ENCODE measurements around the gene KRT34. TPM values are rescaled to one million over a fixed set of nuclear protein-coding genes. Genes with fewer than 3 reads are reported as not detected.

Gene KRT34
- total RNA-seq, 1 experiment from 2014 or later = 5.1 TPM

GRCh38 chr17:41419716-41420115, 37.6 kb upstream of the KRT34 start:
- DNase-seq = no peak
- no peaks in the 10 kb centered on the region for H3F3A ChIP-seq (ENCODE audit: low read length, unreplicated experiment)
- no peak overlapping the region for H2AFZ ChIP-seq (ENCODE audit: low read length)
- no peaks in the 10 kb centered on the region for H3K9me2 ChIP-seq (replicated peaks; ENCODE audit: low read length)
- no peaks in the 10 kb centered on the region for H4K20me1 ChIP-seq (ENCODE audit: low read length)
- ChIA-PET POLR2A (ENCODE audit: unreplicated experiment) (no interaction called here), CTCF (no interaction called here)
- H3K4me1 ChIP-seq (ENCODE audit: insufficient read depth, low read length) = peaks cover 50% of the 10 kb centered on the region
- H3K4me2 ChIP-seq (ENCODE audit: low read length) = no peak overlapping the region
- no peaks in the 10 kb centered on the region for H3K9me3 ChIP-seq (ENCODE audit: low read length)
- H3K27me3 ChIP-seq (ENCODE audit: low read length) = no peaks in the 10 kb centered on the region
- no TSS peak for BruUV-seq (replicated peaks)
- TF ChIP-seq EZH2phosphoT487 (IDR thresholded peaks at IDR 0.05; ENCODE audit: borderline replicate concordance, low read length) = no peak
- TF ChIP-seq CTCF (conservative IDR thresholded peaks at IDR 0.05; ENCODE audit: low read depth, low read length) = no peak
- no peak for TF ChIP-seq EZH2 (IDR thresholded peaks at IDR 0.05; ENCODE audit: low read length, unreplicated experiment)
- H3K36me3 ChIP-seq (ENCODE audit: low read depth, low read length) = no peaks in the 10 kb centered on the region
- H3K79me2 ChIP-seq (ENCODE audit: low read length) = no peaks in the 10 kb centered on the region
- no peak overlapping the region for H3K4me3 ChIP-seq (ENCODE audit: low read length)
- no peak overlapping the region for H3K27ac ChIP-seq (ENCODE audit: low read length)
- intact Hi-C loops (cut with micrococcal nuclease) = no loop called here
- no peak overlapping the region for H3K9ac ChIP-seq (ENCODE audit: low read length)
- ATAC-seq = no peak

- H3F3A ChIP-seq (ENCODE audit: low read length, unreplicated experiment) = no peaks in the 10 kb centered on the region
- no peaks in the 10 kb centered on the region for H3K27me3 ChIP-seq (ENCODE audit: low read length)
- POLR2A ChIA-PET (ENCODE audit: unreplicated experiment) = interaction anchor here (0.6 kb wide), 1 partner anchor 123 kb away, joined by 5 read pairs; no protein-coding TSS in a partner anchor
- ATAC-seq (peak; percentile 33), DNase-seq (peak; percentile 52)
- intact Hi-C loops (cut with micrococcal nuclease) = no loop called here
- no peaks in the 10 kb centered on the region for H3K79me2 ChIP-seq (ENCODE audit: low read length)
- CTCF ChIA-PET = interaction anchor here (0.6 to 1.4 kb wide), 5 partner anchors 14 to 130 kb away, joined by 3 to 6 read pairs (median 4); no protein-coding TSS in a partner anchor
- no peak overlapping the region for H2AFZ ChIP-seq (ENCODE audit: low read length)
- no TSS peak for BruUV-seq (replicated peaks)
- peak overlapping the region; percentile 93 for H3K27ac ChIP-seq (ENCODE audit: low read length)
- peak overlapping the region; percentile 18; the same call in 1 of the 2 replicates for H3K4me3 ChIP-seq (ENCODE audit: low read length)
- H4K20me1 ChIP-seq (ENCODE audit: low read length) = no peaks in the 10 kb centered on the region
- H3K9me2 ChIP-seq (replicated peaks; ENCODE audit: low read length) = no peaks in the 10 kb centered on the region
- TF ChIP-seq EZH2phosphoT487 (IDR thresholded peaks at IDR 0.05; ENCODE audit: borderline replicate concordance, low read length) (no peak), EZH2 (IDR thresholded peaks at IDR 0.05; ENCODE audit: low read length, unreplicated experiment) (no peak), CTCF (conservative IDR thresholded peaks at IDR 0.05; ENCODE audit: low read depth, low read length) (no peak)
- peaks cover 54% of the 10 kb centered on the region for H3K4me1 ChIP-seq (ENCODE audit: insufficient read depth, low read length)
- H3K9me3 ChIP-seq (ENCODE audit: low read length) = no peaks in the 10 kb centered on the region
- peak overlapping the region; percentile 56 for H3K9ac ChIP-seq (ENCODE audit: low read length)
- H3K36me3 ChIP-seq (ENCODE audit: low read depth, low read length) = no peaks in the 10 kb centered on the region
- H3K4me2 ChIP-seq (ENCODE audit: low read length) = peak overlapping the region; percentile 67
Observed at GRCh38 chr17:41418116-41418860, 36.2 kb upstream of the KRT34 start.

GRCh38 chr17:41417576-41418015, 35.5 kb upstream of the KRT34 start:
- ATAC-seq = peak; percentile 66
- no peaks in the 10 kb centered on the region for H3F3A ChIP-seq (ENCODE audit: low read length, unreplicated experiment)
- BruUV-seq (replicated peaks) = no TSS peak
- H4K20me1 ChIP-seq (ENCODE audit: low read length) = no peaks in the 10 kb centered on the region
- H3K79me2 ChIP-seq (ENCODE audit: low read length) = no peaks in the 10 kb centered on the region
- H2AFZ ChIP-seq (ENCODE audit: low read length) = 0 out of 2 replicates have a peak overlapping the region, but pooled peaks have one; percentile 7
- H3K4me1 ChIP-seq (ENCODE audit: insufficient read depth, low read length) = peaks cover 56% of the 10 kb centered on the region
- peak; percentile 73 for TF ChIP-seq CTCF (conservative IDR thresholded peaks at IDR 0.05; ENCODE audit: low read depth, low read length)
- TF ChIP-seq EZH2 (IDR thresholded peaks at IDR 0.05; ENCODE audit: low read length, unreplicated experiment) = no peak
- H3K9ac ChIP-seq (ENCODE audit: low read length) = peak overlapping the region; percentile 56
- peak overlapping the region; percentile 93 for H3K27ac ChIP-seq (ENCODE audit: low read length)
- CTCF ChIA-PET = interaction anchor here (0.6 to 1.4 kb wide), 6 partner anchors 13 to 131 kb away, joined by 3 to 6 read pairs (median 5); no protein-coding TSS in a partner anchor
- no peaks in the 10 kb centered on the region for H3K27me3 ChIP-seq (ENCODE audit: low read length)
- H3K9me2 ChIP-seq (replicated peaks; ENCODE audit: low read length) = no peaks in the 10 kb centered on the region
- peak overlapping the region; percentile 18; the same call in 1 of the 2 replicates for H3K4me3 ChIP-seq (ENCODE audit: low read length)
- intact Hi-C loops (cut with micrococcal nuclease) = no loop called here
- H3K36me3 ChIP-seq (ENCODE audit: low read depth, low read length) = no peaks in the 10 kb centered on the region
- H3K4me2 ChIP-seq (ENCODE audit: low read length) = peak overlapping the region; percentile 67
- peak; percentile 84 for DNase-seq
- no peaks in the 10 kb centered on the region for H3K9me3 ChIP-seq (ENCODE audit: low read length)
- POLR2A ChIA-PET (ENCODE audit: unreplicated experiment) = interaction anchor here (0.6 kb wide), 1 partner anchor 123 kb away, joined by 5 read pairs; no protein-coding TSS in a partner anchor

Measured in PC-3 (cell line).